ENCODE measurements around the gene RTN4R. TPM values are rescaled to one million over a fixed set of nuclear protein-coding genes. Genes with fewer than 3 reads are reported as not detected.
"Not testable (repeated sequence)": the region's sequence is repeated elsewhere in the genome, so short reads cannot be mapped to it uniquely, and the experiment has no call there.

RTN4R gene
- total and polyA plus RNA-seq, 2 of the 4 experiments (the other 2 are of a cell fraction), result 0.18 to 0.94 TPM

GRCh38 chr22:20303229-20303534 is 35.1 kb upstream of the RTN4R start:
- H2AFZ ChIP-seq (replicated peaks; ENCODE audit: low read length, poor library complexity); H3K4me1 ChIP-seq (ENCODE audit: control insufficient read depth, insufficient read depth, low read length); H2BK5ac ChIP-seq (ENCODE audit: low read depth, low read length, poor library complexity, severe bottlenecking); H3K9me1 ChIP-seq (ENCODE audit: insufficient read depth, low read length); in situ Hi-C loops (cut with MboI; ENCODE audit: low sequenced_read_pairs); intact Hi-C loops (cut with micrococcal nuclease); H3K36me3 ChIP-seq (ENCODE audit: control insufficient read depth, insufficient read depth, low read length); BruUV-seq (replicated peaks); H4K20me1 ChIP-seq (ENCODE audit: insufficient read depth, low read length); POLR2A ChIA-PET (ENCODE audit: unreplicated experiment); H3K27ac ChIP-seq (ENCODE audit: insufficient read depth, low read length); H2BK20ac ChIP-seq (ENCODE audit: low read depth, low read length); H2BK120ac ChIP-seq (ENCODE audit: low read depth, low read length); H3K9ac ChIP-seq (ENCODE audit: low read depth, low read length); H3K23ac ChIP-seq (ENCODE audit: low read depth, low read length); H2AK9ac ChIP-seq (replicated peaks; ENCODE audit: low read depth, low read length, poor library complexity); H3K4ac ChIP-seq (ENCODE audit: low read depth, low read length); H4K8ac ChIP-seq (ENCODE audit: low read depth in 2 of 2, low read length in 2 of 2); H3K18ac ChIP-seq (ENCODE audit: low read depth, low read length); H3K56ac ChIP-seq (ENCODE audit: extremely low read depth, insufficient read depth, low read length); dilution Hi-C loops (cut with HindIII; ENCODE audit: low sequenced_read_pairs, unreplicated experiment); H3K4me3 ChIP-seq (ENCODE audit: insufficient read depth, low read depth, low read length); H2BK15ac ChIP-seq (ENCODE audit: low read depth, low read length); H4K5ac ChIP-seq (ENCODE audit: low read depth, low read length); H3K79me1 ChIP-seq (ENCODE audit: low read depth in 1 of 2, low read length in 2 of 2); H2AK5ac ChIP-seq (ENCODE audit: low read depth, low read length); H3K9me3 ChIP-seq (ENCODE audit: control insufficient read depth, insufficient read depth, low read length); H4K91ac ChIP-seq (ENCODE audit: insufficient read depth, low read depth, low read length); DNase-seq; CTCF ChIA-PET; H3K4me2 ChIP-seq (ENCODE audit: low read depth, low read length); H3K14ac ChIP-seq (replicated peaks; ENCODE audit: low read depth, low read length); ATAC-seq (ENCODE audit: low read depth): not testable (repeated sequence)
- H3K27me3 ChIP-seq (ENCODE audit: control insufficient read depth, insufficient read depth, low read length), result peaks cover 16% of the 10 kb centered on the region
- no CpG with 5 or more reads among the region's 7 CpGs for WGBS, 2 experiments (ENCODE audit: extremely low coverage in 2 of 2, insufficient read length in 1 of 2)

Measured in IMR-90 (cell line).